ENCODE data around the gene DGKI.

- TF ChIP-seq, protein P1, sequence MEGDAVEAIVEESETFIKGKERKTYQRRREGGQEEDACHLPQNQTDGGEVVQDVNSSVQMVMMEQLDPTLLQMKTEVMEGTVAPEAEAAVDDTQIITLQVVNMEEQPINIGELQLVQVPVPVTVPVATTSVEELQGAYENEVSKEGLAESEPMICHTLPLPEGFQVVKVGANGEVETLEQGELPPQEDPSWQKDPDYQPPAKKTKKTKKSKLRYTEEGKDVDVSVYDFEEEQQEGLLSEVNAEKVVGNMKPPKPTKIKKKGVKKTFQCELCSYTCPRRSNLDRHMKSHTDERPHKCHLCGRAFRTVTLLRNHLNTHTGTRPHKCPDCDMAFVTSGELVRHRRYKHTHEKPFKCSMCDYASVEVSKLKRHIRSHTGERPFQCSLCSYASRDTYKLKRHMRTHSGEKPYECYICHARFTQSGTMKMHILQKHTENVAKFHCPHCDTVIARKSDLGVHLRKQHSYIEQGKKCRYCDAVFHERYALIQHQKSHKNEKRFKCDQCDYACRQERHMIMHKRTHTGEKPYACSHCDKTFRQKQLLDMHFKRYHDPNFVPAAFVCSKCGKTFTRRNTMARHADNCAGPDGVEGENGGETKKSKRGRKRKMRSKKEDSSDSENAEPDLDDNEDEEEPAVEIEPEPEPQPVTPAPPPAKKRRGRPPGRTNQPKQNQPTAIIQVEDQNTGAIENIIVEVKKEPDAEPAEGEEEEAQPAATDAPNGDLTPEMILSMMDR (IDR thresholded peaks at IDR 0.05 in 8 of 11, conservative IDR thresholded peaks at IDR 0.05 in 3 of 11), result no peak
- TF ChIP-seq POLR2A (IDR thresholded peaks at IDR 0.05) (no peak), POLR2AphosphoS5 (IDR thresholded peaks at IDR 0.05) (no peak)
Measured at GRCh38 chr7:137366995-137367394, 479.8 kb downstream of the DGKI start.

All from spleen (tissue), 7 donors.